HG03460 (cell line): ENCODE results near the gene MIAT.
"Not testable (repeated sequence)": the region's sequence is repeated elsewhere in the genome, so short reads cannot be mapped to it uniquely, and the experiment has no call there.

Source experiments
- ATAC-seq: cut with Tn5 transposase; IDR thresholded peaks from one replicate; pipeline ENCODE4 v1.9.1; 2021; ENCODE audit not compliant: unreplicated experiment

MIAT gene

GRCh38 chr22:26691377-26691716, 34.0 kb downstream of the MIAT start:
- no peak for ATAC-seq

GRCh38 chr22:26692215-26692614, 34.8 kb downstream of the MIAT start:
- ATAC-seq = no peak

GRCh38 chr22:26697151-26697550, 39.8 kb downstream of the MIAT start:
- ATAC-seq = no peak

- ATAC-seq = no peak
Measured at GRCh38 chr22:26700462-26700861, 43.1 kb downstream of the MIAT start.

- no peak for ATAC-seq
Measured at GRCh38 chr22:26700886-26701285, 43.5 kb downstream of the MIAT start.

GRCh38 chr22:26701323-26701722, 43.9 kb downstream of the MIAT start:
- no peak for ATAC-seq

GRCh38 chr22:26702906-26703830, 45.8 kb downstream of the MIAT start:
- ATAC-seq = no peak

- not testable (repeated sequence) for ATAC-seq
Measured at GRCh38 chr22:26705379-26705778, 48.0 kb downstream of the MIAT start.

- ATAC-seq = no peak
Measured at GRCh38 chr22:26707090-26707489, 49.7 kb downstream of the MIAT start.

- no peak for ATAC-seq
Measured at GRCh38 chr22:26707581-26707980, 50.2 kb downstream of the MIAT start.

- no peak for ATAC-seq
Measured at GRCh38 chr22:26708256-26709009, 51.0 kb downstream of the MIAT start.

- no peak for ATAC-seq
Measured at GRCh38 chr22:26709617-26710390, 52.4 kb downstream of the MIAT start.

- ATAC-seq = no peak
Measured at GRCh38 chr22:26711205-26711963, 54.0 kb downstream of the MIAT start.

- no peak for ATAC-seq
Measured at GRCh38 chr22:26712158-26712557, 54.8 kb downstream of the MIAT start.

- ATAC-seq = no peak
Measured at GRCh38 chr22:26713823-26714449, 56.5 kb downstream of the MIAT start.

GRCh38 chr22:26714971-26715370, 57.6 kb downstream of the MIAT start:
- ATAC-seq = no peak

- ATAC-seq = no peak
Measured at GRCh38 chr22:26715392-26715936, 58.1 kb downstream of the MIAT start.

- no peak for ATAC-seq
Measured at GRCh38 chr22:26718488-26718887, 61.1 kb downstream of the MIAT start.

- ATAC-seq = no peak
Measured at GRCh38 chr22:26718905-26719304, 61.5 kb downstream of the MIAT start.

- ATAC-seq = no peak
Measured at GRCh38 chr22:26722159-26722558, 64.8 kb downstream of the MIAT start.
